Measurements from ENCODE around the gene AP5M1. TPM values are rescaled to one million over a fixed set of nuclear protein-coding genes. Genes with fewer than 3 reads are reported as not detected.
"Not testable (repeated sequence)": the region's sequence is repeated elsewhere in the genome, so short reads cannot be mapped to it uniquely, and the experiment has no call there.

The AP5M1 gene
- polyA plus RNA-seq, 3 donors: 15.3 to 26.2 (median 20.3) TPM

- H2AFZ ChIP-seq (ENCODE audit: insufficient read depth, low read depth, low read length, poor library complexity, severe bottlenecking): no peak overlapping the region
- WGBS (ENCODE audit: insufficient coverage): no CpG with 5 or more reads among the region's 1 CpG
- no peak overlapping the region for H3K4me3 ChIP-seq (replicated peaks in 1 of 3; ENCODE audit: low read depth in 2 of 3, low read length in 3 of 3)
- Mint-ChIP-seq H3K36me3 (peaks cover 54 to 57% of the 10 kb centered on the region in 2 donors), H3K4me3 (no peak overlapping the region), H3K9me3 (peaks cover 0 to 3% (median 0%) of the 10 kb centered on the region in 7 donors), H3K27me3 (ENCODE audit: low read depth in 3 of 3) (no peaks in the 10 kb centered on the region), H3K27ac (peak overlapping the region in 4 of 7 donors; percentile 16 to 65 (median 45)), H3K4me1 (peaks cover 7% of the 10 kb centered on the region)
- intact Hi-C loops (cut with micrococcal nuclease): no loop called here
- no peak overlapping the region for H3K9ac ChIP-seq (ENCODE audit: insufficient read depth, low read length, poor library complexity, severe bottlenecking)
- TF ChIP-seq, protein P1, sequence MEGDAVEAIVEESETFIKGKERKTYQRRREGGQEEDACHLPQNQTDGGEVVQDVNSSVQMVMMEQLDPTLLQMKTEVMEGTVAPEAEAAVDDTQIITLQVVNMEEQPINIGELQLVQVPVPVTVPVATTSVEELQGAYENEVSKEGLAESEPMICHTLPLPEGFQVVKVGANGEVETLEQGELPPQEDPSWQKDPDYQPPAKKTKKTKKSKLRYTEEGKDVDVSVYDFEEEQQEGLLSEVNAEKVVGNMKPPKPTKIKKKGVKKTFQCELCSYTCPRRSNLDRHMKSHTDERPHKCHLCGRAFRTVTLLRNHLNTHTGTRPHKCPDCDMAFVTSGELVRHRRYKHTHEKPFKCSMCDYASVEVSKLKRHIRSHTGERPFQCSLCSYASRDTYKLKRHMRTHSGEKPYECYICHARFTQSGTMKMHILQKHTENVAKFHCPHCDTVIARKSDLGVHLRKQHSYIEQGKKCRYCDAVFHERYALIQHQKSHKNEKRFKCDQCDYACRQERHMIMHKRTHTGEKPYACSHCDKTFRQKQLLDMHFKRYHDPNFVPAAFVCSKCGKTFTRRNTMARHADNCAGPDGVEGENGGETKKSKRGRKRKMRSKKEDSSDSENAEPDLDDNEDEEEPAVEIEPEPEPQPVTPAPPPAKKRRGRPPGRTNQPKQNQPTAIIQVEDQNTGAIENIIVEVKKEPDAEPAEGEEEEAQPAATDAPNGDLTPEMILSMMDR (IDR thresholded peaks at IDR 0.05): no peak
- H3K79me2 ChIP-seq (ENCODE audit: insufficient read depth, low read length): no peaks in the 10 kb centered on the region
- no peaks in the 10 kb centered on the region for H3K9me3 ChIP-seq (replicated peaks in 1 of 2; ENCODE audit: control insufficient read depth in 1 of 2, insufficient read depth in 1 of 2, low read length in 2 of 2)
- H3K27ac ChIP-seq (ENCODE audit: low read depth in 1 of 2, low read length in 2 of 2): peak overlapping the region in 1 of 2 donors; percentile 40
- H3K36me3 ChIP-seq (replicated peaks in 1 of 2; ENCODE audit: control insufficient read depth in 1 of 2, insufficient read depth in 2 of 2, low read length in 2 of 2): peaks cover 55 to 82% of the 10 kb centered on the region in 2 donors
- peaks cover 0 to 6% of the 10 kb centered on the region in 2 donors for H3K4me1 ChIP-seq (ENCODE audit: control insufficient read depth in 1 of 2, insufficient read depth in 2 of 2, low read length in 2 of 2)
- H3K4me2 ChIP-seq (replicated peaks; ENCODE audit: extremely low read depth, low read length, poor library complexity, severe bottlenecking): no peak overlapping the region
- no peaks in the 10 kb centered on the region for H4K20me1 ChIP-seq (ENCODE audit: insufficient read depth, low read length)
- no peak for DNase-seq
- no peaks in the 10 kb centered on the region for H3K27me3 ChIP-seq (ENCODE audit: control insufficient read depth in 2 of 2, insufficient read depth in 2 of 2, low read length in 2 of 2)
Measured at GRCh38 chr14:57232006-57232405, 36.8 kb upstream of the AP5M1 start.

DNA sequence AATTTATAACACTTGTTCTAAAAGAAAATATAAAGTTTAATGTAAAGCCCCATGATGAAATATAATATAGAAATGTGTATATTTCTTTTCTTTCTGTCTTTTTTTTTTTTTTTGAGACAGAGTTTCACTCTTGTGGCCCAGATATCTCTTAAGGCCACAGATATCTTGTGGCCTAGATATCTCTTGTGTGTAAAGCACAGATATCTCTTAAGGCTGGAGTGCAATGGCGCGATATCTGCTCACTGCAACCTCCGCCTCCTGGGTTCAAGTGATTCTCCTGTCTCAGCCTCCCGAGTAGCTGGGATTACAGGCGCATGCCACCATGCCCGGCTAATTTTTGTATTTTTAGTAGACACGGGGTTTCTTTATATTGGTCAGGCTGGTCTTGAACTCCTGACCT lies 28.7 kb upstream of the AP5M1 start:
- H3K4me2 ChIP-seq (replicated peaks; ENCODE audit: extremely low read depth, low read length, poor library complexity, severe bottlenecking); H3K4me3 Mint-ChIP-seq; H3K4me1 ChIP-seq (ENCODE audit: control insufficient read depth in 1 of 2, insufficient read depth in 2 of 2, low read length in 2 of 2); H3K79me2 ChIP-seq (ENCODE audit: insufficient read depth, low read length); H3K4me3 ChIP-seq (replicated peaks in 1 of 3; ENCODE audit: low read depth in 2 of 3, low read length in 3 of 3); H3K9me3 Mint-ChIP-seq; H2AFZ ChIP-seq (ENCODE audit: insufficient read depth, low read depth, low read length, poor library complexity, severe bottlenecking); H3K27ac ChIP-seq (ENCODE audit: low read depth in 1 of 2, low read length in 2 of 2); H4K20me1 ChIP-seq (ENCODE audit: insufficient read depth, low read length); H3K27me3 ChIP-seq (ENCODE audit: control insufficient read depth in 2 of 2, insufficient read depth in 2 of 2, low read length in 2 of 2); H3K27me3 Mint-ChIP-seq (ENCODE audit: low read depth in 3 of 3); intact Hi-C loops (cut with micrococcal nuclease); H3K9ac ChIP-seq (ENCODE audit: insufficient read depth, low read length, poor library complexity, severe bottlenecking); H3K27ac Mint-ChIP-seq; DNase-seq; H3K4me1 Mint-ChIP-seq; H3K9me3 ChIP-seq (replicated peaks in 1 of 2; ENCODE audit: control insufficient read depth in 1 of 2, insufficient read depth in 1 of 2, low read length in 2 of 2): not testable (repeated sequence)
- WGBS (ENCODE audit: insufficient coverage): 98% methylated on average over 7 of the region's 7 CpGs
- H3K36me3 ChIP-seq (replicated peaks in 1 of 2; ENCODE audit: control insufficient read depth in 1 of 2, insufficient read depth in 2 of 2, low read length in 2 of 2): peaks cover 32 to 71% of the 10 kb centered on the region in 2 donors
- H3K36me3 Mint-ChIP-seq: peaks cover 37 to 45% of the 10 kb centered on the region in 2 donors

Data from CD14-positive monocyte (primary cell).